ENCODE measurements around the gene ZBTB16. TPM values are rescaled to one million over a fixed set of nuclear protein-coding genes. Genes with fewer than 3 reads are reported as not detected.

ZBTB16 gene
- total RNA-seq, 4 donors from 2014 or later: 25.5 to 302 (median 151) TPM

DNA sequence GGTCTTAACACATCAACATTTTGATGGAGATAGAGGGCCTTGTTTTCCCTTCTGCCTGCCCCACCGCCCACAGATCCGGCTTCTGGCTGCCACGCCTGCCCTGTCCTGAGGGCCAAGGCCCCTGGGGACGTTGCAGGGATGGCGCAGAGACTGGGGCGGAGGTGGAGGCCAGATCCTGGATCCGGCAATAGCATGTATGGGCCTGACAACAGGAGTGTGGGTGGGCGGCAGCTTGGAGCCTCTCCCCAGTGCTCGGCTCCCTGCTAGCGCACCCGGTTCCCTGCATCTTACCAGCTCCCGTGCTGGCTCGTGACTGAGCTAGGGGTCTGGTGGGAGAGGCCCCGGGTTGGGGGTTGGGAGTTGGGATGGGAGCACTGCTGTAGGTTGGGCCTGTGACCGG, 95.6 kb downstream of the ZBTB16 start:
- Histone ChIP-seq H3K9me3 (no peaks in the 10 kb centered on the region), H3K4me1 (peaks cover 22 to 38% of the 10 kb centered on the region in 2 donors), H3K36me3 (no peaks in the 10 kb centered on the region), H3K27ac (peak overlapping the region; percentile 98 to 100), H3K4me3 (no peak overlapping the region), H3K27me3 (no peaks in the 10 kb centered on the region)
- no peak for DNase-seq
- no peak for TF ChIP-seq POLR2A (IDR thresholded peaks at IDR 0.05)
- TF ChIP-seq, protein P1, sequence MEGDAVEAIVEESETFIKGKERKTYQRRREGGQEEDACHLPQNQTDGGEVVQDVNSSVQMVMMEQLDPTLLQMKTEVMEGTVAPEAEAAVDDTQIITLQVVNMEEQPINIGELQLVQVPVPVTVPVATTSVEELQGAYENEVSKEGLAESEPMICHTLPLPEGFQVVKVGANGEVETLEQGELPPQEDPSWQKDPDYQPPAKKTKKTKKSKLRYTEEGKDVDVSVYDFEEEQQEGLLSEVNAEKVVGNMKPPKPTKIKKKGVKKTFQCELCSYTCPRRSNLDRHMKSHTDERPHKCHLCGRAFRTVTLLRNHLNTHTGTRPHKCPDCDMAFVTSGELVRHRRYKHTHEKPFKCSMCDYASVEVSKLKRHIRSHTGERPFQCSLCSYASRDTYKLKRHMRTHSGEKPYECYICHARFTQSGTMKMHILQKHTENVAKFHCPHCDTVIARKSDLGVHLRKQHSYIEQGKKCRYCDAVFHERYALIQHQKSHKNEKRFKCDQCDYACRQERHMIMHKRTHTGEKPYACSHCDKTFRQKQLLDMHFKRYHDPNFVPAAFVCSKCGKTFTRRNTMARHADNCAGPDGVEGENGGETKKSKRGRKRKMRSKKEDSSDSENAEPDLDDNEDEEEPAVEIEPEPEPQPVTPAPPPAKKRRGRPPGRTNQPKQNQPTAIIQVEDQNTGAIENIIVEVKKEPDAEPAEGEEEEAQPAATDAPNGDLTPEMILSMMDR (IDR thresholded peaks at IDR 0.05): no peak
- intact Hi-C loops (cut with DNase I; ENCODE audit: low total_unique reads): no loop called here

DNA sequence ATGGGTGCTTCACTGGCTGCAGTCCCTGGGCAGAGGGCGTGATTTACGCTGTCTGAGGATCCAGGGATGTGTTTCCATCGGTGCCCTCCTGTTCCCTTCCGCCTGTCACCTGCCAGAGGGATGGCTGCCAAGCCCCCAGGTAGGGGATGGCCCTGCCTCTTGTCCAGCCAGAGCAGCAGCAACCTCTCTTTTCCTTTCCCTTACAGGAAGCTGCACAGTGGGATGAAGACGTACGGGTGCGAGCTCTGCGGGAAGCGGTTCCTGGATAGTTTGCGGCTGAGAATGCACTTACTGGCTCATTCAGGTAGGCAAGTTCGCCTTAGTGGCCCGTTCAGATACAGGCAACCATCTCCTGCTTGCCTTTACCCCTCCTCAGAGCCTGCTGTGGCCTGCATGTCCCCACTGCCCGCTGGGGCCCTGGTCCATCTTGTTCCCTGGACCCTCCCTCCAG, 96.6 kb downstream of the ZBTB16 start:
- H3K27me3 ChIP-seq: no peaks in the 10 kb centered on the region
- TF ChIP-seq POLR2A (IDR thresholded peaks at IDR 0.05): no peak
- TF ChIP-seq, protein P1 (IDR thresholded peaks at IDR 0.05): no peak
- no peaks in the 10 kb centered on the region for H3K36me3 ChIP-seq
- intact Hi-C loops (cut with DNase I; ENCODE audit: low total_unique reads): no loop called here
- no peaks in the 10 kb centered on the region for H3K9me3 ChIP-seq
- H3K4me1 ChIP-seq: peaks cover 22 to 36% of the 10 kb centered on the region in 2 donors
- no peak for DNase-seq
- H3K4me3 ChIP-seq: no peak overlapping the region
- peak overlapping the region; percentile 98 to 100 for H3K27ac ChIP-seq

DNA sequence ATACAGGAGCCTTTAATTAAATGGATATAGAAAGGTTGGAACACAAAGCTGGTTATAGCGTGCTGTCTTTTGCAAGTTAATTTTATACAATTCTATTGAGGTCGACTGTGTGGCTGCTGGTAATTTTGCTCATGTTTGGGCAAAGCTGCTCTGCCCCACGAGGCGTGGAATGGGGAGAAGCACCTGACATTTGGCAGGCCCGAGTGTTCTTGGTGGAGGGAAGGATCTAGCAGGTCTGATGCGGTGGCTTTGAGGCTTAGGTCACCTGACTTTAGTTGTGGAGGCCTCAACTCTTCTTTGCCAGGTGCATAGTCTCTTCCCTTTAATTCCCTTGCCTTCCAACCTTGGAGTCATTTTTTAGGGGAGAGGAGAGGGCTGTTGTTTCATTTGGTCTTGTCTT, 97.3 kb downstream of the ZBTB16 start:
- Histone ChIP-seq H3K36me3 (no peaks in the 10 kb centered on the region), H3K4me1 (peaks cover 25 to 42% of the 10 kb centered on the region in 2 donors), H3K9me3 (no peaks in the 10 kb centered on the region), H3K27me3 (no peaks in the 10 kb centered on the region), H3K4me3 (no peak overlapping the region), H3K27ac (peak overlapping the region; percentile 98 to 100)
- no peak for DNase-seq
- TF ChIP-seq, protein P1 (IDR thresholded peaks at IDR 0.05): no peak
- no peak for TF ChIP-seq POLR2A (IDR thresholded peaks at IDR 0.05)
- intact Hi-C loops (cut with DNase I; ENCODE audit: low total_unique reads): no loop called here

DNA sequence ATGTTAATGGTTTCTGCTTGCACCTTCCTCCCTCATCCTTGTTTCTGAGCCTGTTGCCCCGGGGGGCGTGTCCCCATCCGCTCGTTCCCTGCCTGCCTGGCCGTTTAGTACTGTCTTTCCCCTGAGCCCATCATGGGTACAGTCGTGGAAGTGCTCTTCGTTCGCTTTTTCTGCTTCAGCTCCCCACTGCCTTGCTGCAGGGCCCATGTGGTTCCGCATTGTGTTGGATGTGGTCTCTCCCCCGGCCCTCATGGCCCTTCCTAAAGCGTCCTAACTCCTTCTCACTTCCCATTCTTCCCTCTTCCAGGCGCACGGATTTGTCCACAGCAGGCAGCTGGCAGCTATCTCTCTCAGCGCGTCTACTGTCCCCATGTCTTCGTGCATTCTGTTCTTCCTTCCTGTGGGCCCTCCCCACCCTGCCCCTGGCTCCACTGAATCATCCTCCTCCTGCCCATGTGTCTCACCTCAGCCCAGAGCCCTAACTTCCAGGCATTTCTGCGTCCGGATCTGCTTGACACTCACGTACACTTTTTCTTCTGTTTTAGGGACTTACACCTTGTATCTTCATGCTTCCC, 98.1 kb downstream of the ZBTB16 start:
- H3K36me3 ChIP-seq: no peaks in the 10 kb centered on the region
- no peak for DNase-seq
- H3K4me1 ChIP-seq: peaks cover 26 to 44% of the 10 kb centered on the region in 2 donors
- no peaks in the 10 kb centered on the region for H3K27me3 ChIP-seq
- H3K4me3 ChIP-seq: no peak overlapping the region
- intact Hi-C loops (cut with DNase I; ENCODE audit: low total_unique reads): no loop called here
- no peak for TF ChIP-seq POLR2A (IDR thresholded peaks at IDR 0.05)
- TF ChIP-seq, protein P1 (IDR thresholded peaks at IDR 0.05): no peak
- peak overlapping the region; percentile 98 to 100 for H3K27ac ChIP-seq
- H3K9me3 ChIP-seq: no peaks in the 10 kb centered on the region

GRCh38 chr11:114158421-114158820, 98.9 kb downstream of the ZBTB16 start:
- Histone ChIP-seq H3K9me3 (no peaks in the 10 kb centered on the region), H3K27ac (peak overlapping the region; percentile 98 to 100), H3K36me3 (no peaks in the 10 kb centered on the region), H3K4me1 (peaks cover 29 to 45% of the 10 kb centered on the region in 2 donors), H3K27me3 (no peaks in the 10 kb centered on the region), H3K4me3 (no peak overlapping the region)
- TF ChIP-seq, protein P1 (IDR thresholded peaks at IDR 0.05): no peak
- intact Hi-C loops (cut with DNase I; ENCODE audit: low total_unique reads): no loop called here
- DNase-seq: no peak

All from uterus (tissue), 4 donors.